HUES48 (cell line): Measurements from ENCODE around the gene ZNF90.

Experiments
- H3K27ac ChIP-seq: one replicate; pipeline ENCODE4 v1.7.0; 2013; ENCODE audit warnings: low read depth, low read length, inconsistent platforms
- H3K27me3 ChIP-seq: 2 replicates; pipeline ENCODE4 v1.6.1; 2013; ENCODE audit warnings: mild to moderate bottlenecking, low read length; ENCODE audit not compliant: control insufficient read depth, insufficient read depth
- H3K36me3 ChIP-seq: 2 replicates; pipeline ENCODE4 v1.6.1; 2013; ENCODE audit warnings: low read length; ENCODE audit not compliant: control insufficient read depth, insufficient read depth
- H3K4me1 ChIP-seq: 2 replicates; pipeline ENCODE4 v1.6.1; 2013; ENCODE audit warnings: mild to moderate bottlenecking, low read length; ENCODE audit not compliant: control insufficient read depth, insufficient read depth
- H3K4me3 ChIP-seq: 2 replicates; pipeline ENCODE4 v1.5.1; 2013; ENCODE audit warnings: mild to moderate bottlenecking, low read depth, low read length
- H3K9ac ChIP-seq: 2 replicates; pipeline ENCODE4 v1.6.1; 2013; ENCODE audit warnings: mild to moderate bottlenecking, low read depth, low read length, moderate library complexity
- H3K9me3 ChIP-seq: 2 replicates; pipeline ENCODE4 v1.6.1; 2013; ENCODE audit warnings: low read length; ENCODE audit not compliant: control insufficient read depth, insufficient read depth

Gene ZNF90

GRCh38 chr19:20164456-20164855 is 86.7 kb downstream of the ZNF90 start:
- Histone ChIP-seq H3K27me3 (no peaks in the 10 kb centered on the region), H3K27ac (no peak overlapping the region), H3K36me3 (peaks cover 5% of the 10 kb centered on the region), H3K4me1 (0 out of 2 replicates have a peak, but pooled peaks cover 13% of the 10 kb centered on the region), H3K4me3 (no peak overlapping the region), H3K9ac (no peak overlapping the region), H3K9me3 (no peaks in the 10 kb centered on the region)

- no peak overlapping the region for H3K4me3 ChIP-seq
- H3K27me3 ChIP-seq: no peaks in the 10 kb centered on the region
- H3K4me1 ChIP-seq: 0 out of 2 replicates have a peak, but pooled peaks cover 13% of the 10 kb centered on the region
- peaks cover 17% of the 10 kb centered on the region for H3K36me3 ChIP-seq
- no peak overlapping the region for H3K27ac ChIP-seq
- no peaks in the 10 kb centered on the region for H3K9me3 ChIP-seq
- H3K9ac ChIP-seq: no peak overlapping the region
Observed at GRCh38 chr19:20165971-20166592, 88.3 kb downstream of the ZNF90 start.

- Histone ChIP-seq H3K36me3 (peaks cover 28% of the 10 kb centered on the region), H3K9ac (peak within 1 kb of the TSS; percentile 83), H3K9me3 (0 out of 2 replicates have a peak, but pooled peaks cover 4% of the 10 kb centered on the region), H3K4me3 (peak within 1 kb of the TSS; percentile 79), H3K27ac (peak within 1 kb of the TSS; percentile 80), H3K27me3 (no peaks in the 10 kb centered on the region), H3K4me1 (0 out of 2 replicates have a peak, but pooled peaks cover 13% of the 10 kb centered on the region)
Observed at GRCh38 chr19:20167020-20167644, 89.3 kb downstream of the ZNF90 start, which contains the start of gene ZNF486. Gene ZNF486 (plus strand): TSS chr19:20167214. CDS start chr19:20167331, 117 bp downstream.

GRCh38 chr19:20167651-20168122 is 89.9 kb downstream of the ZNF90 start:
- Histone ChIP-seq H3K27ac (peak overlapping the region; percentile 80), H3K9ac (peak overlapping the region; percentile 83), H3K4me1 (0 out of 2 replicates have a peak, but pooled peaks cover 9% of the 10 kb centered on the region), H3K36me3 (peaks cover 34% of the 10 kb centered on the region), H3K27me3 (no peaks in the 10 kb centered on the region), H3K9me3 (0 out of 2 replicates have a peak, but pooled peaks cover 5% of the 10 kb centered on the region), H3K4me3 (peak overlapping the region; percentile 79)
